ENCODE data around the gene KIF12.

Gene KIF12

DNA sequence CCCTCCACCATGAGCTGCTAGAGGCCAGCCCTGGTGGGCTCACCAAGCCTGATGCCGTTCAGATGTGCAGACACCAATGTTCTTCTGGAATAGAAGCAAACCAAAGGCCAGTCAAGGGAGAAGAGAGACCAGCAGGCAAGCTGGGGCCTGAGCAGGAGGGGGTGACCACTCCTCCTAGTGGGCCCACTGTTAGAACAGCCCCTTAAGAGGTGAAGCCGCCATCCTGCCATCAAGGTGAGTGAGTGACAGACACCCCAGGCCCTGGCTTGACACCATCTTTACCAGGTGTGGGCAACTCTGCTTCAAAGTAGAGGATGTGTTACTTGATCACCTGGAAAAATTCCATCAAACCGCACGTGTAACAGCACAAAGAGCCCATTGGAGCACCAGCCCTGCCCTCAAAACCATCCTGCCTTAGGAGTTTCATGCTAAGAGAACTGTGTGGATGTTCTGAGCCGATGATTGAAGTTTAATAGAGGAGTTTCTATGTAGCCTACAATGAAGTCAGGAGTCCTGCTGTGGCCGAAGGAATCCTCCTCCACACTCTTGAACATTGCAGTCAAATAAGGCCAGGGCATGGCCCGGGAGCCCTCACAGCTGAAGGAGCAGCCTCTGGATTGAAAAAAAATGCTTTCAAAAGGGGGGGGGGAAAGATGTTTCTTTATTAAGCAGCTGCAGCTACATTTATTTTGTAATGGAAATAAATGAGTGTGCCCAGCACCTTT lies 41.8 kb downstream of the KIF12 start:
- no peak overlapping the region for H3K4me3 ChIP-seq (replicated peaks; ENCODE audit: low read depth, low read length)
- DNase-seq (ENCODE audit: extremely low read depth, low read depth), result no peak
- TF ChIP-seq, protein P1, sequence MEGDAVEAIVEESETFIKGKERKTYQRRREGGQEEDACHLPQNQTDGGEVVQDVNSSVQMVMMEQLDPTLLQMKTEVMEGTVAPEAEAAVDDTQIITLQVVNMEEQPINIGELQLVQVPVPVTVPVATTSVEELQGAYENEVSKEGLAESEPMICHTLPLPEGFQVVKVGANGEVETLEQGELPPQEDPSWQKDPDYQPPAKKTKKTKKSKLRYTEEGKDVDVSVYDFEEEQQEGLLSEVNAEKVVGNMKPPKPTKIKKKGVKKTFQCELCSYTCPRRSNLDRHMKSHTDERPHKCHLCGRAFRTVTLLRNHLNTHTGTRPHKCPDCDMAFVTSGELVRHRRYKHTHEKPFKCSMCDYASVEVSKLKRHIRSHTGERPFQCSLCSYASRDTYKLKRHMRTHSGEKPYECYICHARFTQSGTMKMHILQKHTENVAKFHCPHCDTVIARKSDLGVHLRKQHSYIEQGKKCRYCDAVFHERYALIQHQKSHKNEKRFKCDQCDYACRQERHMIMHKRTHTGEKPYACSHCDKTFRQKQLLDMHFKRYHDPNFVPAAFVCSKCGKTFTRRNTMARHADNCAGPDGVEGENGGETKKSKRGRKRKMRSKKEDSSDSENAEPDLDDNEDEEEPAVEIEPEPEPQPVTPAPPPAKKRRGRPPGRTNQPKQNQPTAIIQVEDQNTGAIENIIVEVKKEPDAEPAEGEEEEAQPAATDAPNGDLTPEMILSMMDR (IDR thresholded peaks at IDR 0.05; ENCODE audit: low read depth, low read length, missing control alignments), result no peak

DNA sequence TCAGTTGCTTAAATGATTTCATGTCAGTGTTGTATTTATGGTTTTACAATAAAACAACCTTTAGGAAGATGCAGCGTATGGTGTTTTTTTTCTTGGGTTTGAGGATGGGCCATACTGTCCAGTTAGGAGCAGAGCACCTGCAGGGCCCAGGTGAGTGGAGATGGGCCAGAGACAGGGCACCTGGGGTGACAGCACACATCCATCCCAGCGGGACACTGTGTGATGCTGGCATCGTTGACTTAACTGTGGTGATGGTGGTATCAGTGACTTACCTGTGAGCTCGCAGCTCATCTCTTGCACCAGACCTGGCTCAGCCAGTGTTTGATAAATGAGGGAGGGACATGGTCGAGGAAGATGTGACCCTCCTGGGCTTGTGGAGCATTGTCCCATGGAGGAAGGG lies 42.6 kb downstream of the KIF12 start:
- TF ChIP-seq, protein P1 (IDR thresholded peaks at IDR 0.05; ENCODE audit: low read depth, low read length, missing control alignments), result no peak
- no peak for DNase-seq (ENCODE audit: extremely low read depth, low read depth)
- no peak overlapping the region for H3K4me3 ChIP-seq (replicated peaks; ENCODE audit: low read depth, low read length)

DNA sequence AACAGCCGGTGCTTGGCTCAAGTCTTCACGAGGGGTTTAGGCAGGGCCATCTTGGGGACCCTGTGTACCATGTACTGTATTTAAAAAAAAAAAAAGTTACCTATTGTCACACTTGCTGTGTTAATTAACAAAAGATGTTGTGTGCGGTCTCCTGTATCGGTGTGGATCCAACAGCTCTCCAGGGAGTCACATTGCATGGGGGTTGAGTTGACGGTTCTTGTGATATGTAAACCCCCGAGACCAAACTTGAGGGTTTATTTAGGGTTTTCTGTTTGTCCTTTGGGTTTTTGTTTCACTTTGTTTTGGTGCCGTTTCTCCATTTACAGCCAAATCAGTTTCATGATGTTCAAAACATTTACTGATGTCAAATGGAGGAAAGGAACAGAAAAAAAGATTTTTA lies 43.2 kb downstream of the KIF12 start:
- TF ChIP-seq, protein P1 (IDR thresholded peaks at IDR 0.05; ENCODE audit: low read depth, low read length, missing control alignments), result no peak
- H3K4me3 ChIP-seq (replicated peaks; ENCODE audit: low read depth, low read length), result no peak overlapping the region
- DNase-seq (ENCODE audit: extremely low read depth, low read depth), result no peak

DNA sequence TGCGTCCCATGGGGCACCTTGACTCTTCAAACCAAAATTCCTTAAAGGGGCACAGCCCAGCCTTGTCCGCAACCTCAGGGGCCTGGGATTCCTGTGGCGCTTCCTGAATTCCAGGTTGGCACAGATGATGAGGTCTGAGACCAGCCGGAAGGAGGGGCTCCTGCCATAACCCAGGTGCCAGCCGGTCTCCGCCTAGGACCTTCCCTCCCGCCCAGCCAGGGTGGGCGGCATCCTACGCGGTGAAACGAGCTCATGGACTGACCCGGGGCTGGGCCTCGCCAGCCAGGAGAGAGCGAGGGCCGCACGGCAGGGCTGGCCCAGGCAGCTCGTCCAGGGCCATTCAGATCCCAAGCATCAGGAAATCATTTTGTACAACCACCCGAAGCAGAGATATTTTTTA lies 44.0 kb downstream of the KIF12 start:
- no peak overlapping the region for H3K4me3 ChIP-seq (replicated peaks; ENCODE audit: low read depth, low read length)
- TF ChIP-seq, protein P1 (IDR thresholded peaks at IDR 0.05; ENCODE audit: low read depth, low read length, missing control alignments), result no peak
- no peak for DNase-seq (ENCODE audit: extremely low read depth, low read depth)

DNA sequence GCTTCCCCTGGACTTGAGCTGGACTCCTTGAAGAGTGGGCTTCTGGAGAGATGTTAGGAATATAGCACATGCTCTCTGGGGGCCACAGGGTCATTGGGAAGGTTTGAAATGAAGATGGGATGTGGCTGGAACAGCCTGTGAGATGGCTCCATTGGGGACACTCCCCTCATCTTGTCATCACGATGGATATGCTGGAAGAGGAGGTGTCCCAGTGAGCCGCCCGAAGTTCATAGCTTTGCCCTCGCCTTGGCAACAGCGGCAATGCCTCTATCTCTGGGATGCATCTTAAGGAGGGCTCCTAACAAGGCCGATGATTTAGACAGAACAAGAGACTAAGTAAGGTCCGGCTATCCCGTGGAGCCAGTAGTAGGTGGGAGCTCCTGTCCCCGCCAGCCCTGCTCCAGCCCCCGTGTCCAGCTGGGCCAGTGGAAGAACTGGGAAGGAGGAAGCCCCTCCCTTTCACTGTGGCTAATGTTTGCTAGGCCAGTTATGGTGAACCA lies 44.9 kb downstream of the KIF12 start:
- TF ChIP-seq, protein P1 (IDR thresholded peaks at IDR 0.05; ENCODE audit: low read depth, low read length, missing control alignments), result no peak
- no peak overlapping the region for H3K4me3 ChIP-seq (replicated peaks; ENCODE audit: low read depth, low read length)
- DNase-seq (ENCODE audit: extremely low read depth, low read depth), result no peak

DNA sequence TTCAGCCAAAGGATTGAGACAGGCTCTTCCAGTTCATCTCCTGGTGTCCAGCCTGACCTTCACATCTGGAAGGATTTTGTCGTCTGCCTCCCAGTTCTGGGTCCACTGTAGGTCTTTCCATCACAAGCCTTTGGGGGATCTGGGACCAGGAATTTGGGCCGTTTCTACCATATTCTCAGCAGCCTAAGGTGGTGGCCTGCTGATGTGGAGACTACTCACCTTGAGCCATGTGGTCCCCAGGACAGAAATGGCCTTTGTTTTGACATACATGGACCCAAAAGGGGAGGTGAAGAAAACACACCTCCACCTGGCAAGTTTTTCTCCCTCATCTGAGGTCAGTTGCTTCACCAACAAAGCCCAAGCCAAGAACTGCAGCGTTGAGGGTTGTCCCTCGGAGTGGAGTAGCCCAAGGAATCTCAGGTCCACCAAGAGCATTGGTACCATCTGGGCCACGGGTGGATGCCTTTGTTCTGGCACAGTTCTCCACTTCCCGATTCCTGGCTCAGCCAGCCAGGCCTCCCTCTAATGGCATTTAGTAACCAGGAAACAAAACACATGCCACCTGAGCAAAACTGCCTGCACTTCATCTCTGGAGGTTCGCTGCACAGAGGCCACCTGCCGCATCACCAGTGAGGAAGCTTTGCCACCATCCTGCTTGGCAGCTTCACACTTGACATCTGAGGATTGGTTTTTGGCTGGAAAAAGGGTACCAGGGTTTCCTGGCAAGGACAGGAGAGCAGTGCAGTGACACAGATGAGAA lies 45.7 kb downstream of the KIF12 start:
- DNase-seq (ENCODE audit: extremely low read depth, low read depth), result no peak
- TF ChIP-seq, protein P1 (IDR thresholded peaks at IDR 0.05; ENCODE audit: low read depth, low read length, missing control alignments), result no peak
- H3K4me3 ChIP-seq (replicated peaks; ENCODE audit: low read depth, low read length), result no peak overlapping the region

Data from HFF-Myc (cell line).